Caco-2 (cell line): Measurements from ENCODE around the gene CABLES2. TPM values are rescaled to one million over a fixed set of nuclear protein-coding genes. Genes with fewer than 3 reads are reported as not detected.
A peak's percentile ranks its signal among the peaks of the same experiment; 100 is the strongest.

Source experiments
- BruUV-seq: library from RNA; stranded (reverse); fragments of 400-500 nt; replicated peaks from 2 replicates; lab custom pipeline; 2021; lab: Mats Ljungman, UMichigan
- CTCF ChIA-PET: fragments of 300-600 bp; sonication (Branson Sonifier 250); formaldehyde crosslinking; loops from one replicate; lab custom pipeline; 2022; ENCODE audit warnings: antibody characterized with exemption; lab: Charles Lee
- POLR2A ChIA-PET: fragments of 300-600 bp; sonication (Branson Sonifier 250); formaldehyde crosslinking; loops from one replicate; lab custom pipeline; 2022; ENCODE audit warnings: antibody characterized with exemption; lab: Charles Lee
- DNase-seq, 2 experiments: peaks; one replicate each; pipeline versions ENCODE4 v3.0.0 to v3.0.0-alpha.2; 2020 to 2022
- H3K27me3 ChIP-seq: replicated peaks from 2 replicates; pipeline ENCODE4 v1.6.0; 2011; ENCODE audit warnings: low read length; ENCODE audit not compliant: control insufficient read depth, insufficient read depth
- H3K36me3 ChIP-seq: 2 replicates; pipeline ENCODE4 v1.5.1; 2011; ENCODE audit warnings: low read length; ENCODE audit not compliant: control insufficient read depth, insufficient read depth
- H3K4me1 ChIP-seq: fragments of 250-450 bp; sonication (Bioruptor Pico); 2 replicates; pipeline ENCODE4 v1.5.1; 2020; ENCODE audit warnings: mild to moderate bottlenecking
- H3K4me3 ChIP-seq: 2 replicates; pipeline ENCODE4 v1.5.1; 2011; ENCODE audit warnings: low read depth, mild to moderate bottlenecking, control low read depth, low read length
- H3K9me3 ChIP-seq: fragments of 250-450 bp; sonication (Bioruptor Pico); 2 replicates; pipeline ENCODE4 v1.5.1; 2020; ENCODE audit warnings: mild to moderate bottlenecking, moderate library complexity
- H3K27ac Mint-ChIP-seq: one replicate; pipeline ENCODE4 v1.8.0; 2022; ENCODE audit warnings: mixed read lengths; ENCODE audit not compliant: unreplicated experiment
- H3K27me3 Mint-ChIP-seq: one replicate; pipeline ENCODE4 v1.8.0; 2022; ENCODE audit warnings: mixed read lengths; ENCODE audit not compliant: insufficient read depth, unreplicated experiment
- H3K36me3 Mint-ChIP-seq: one replicate; pipeline ENCODE4 v1.8.0; 2022; ENCODE audit warnings: mild to moderate bottlenecking, mixed read lengths; ENCODE audit not compliant: insufficient read depth, unreplicated experiment
- H3K4me1 Mint-ChIP-seq: one replicate; pipeline ENCODE4 v1.8.0; 2022; ENCODE audit warnings: low read depth, mixed read lengths; ENCODE audit not compliant: unreplicated experiment
- H3K4me3 Mint-ChIP-seq: one replicate; pipeline ENCODE4 v1.8.0; 2022; ENCODE audit warnings: mild to moderate bottlenecking, moderate library complexity, mixed read lengths; ENCODE audit not compliant: unreplicated experiment
- H3K9me3 Mint-ChIP-seq: one replicate; pipeline ENCODE4 v1.8.0; 2022; ENCODE audit warnings: mixed read lengths; ENCODE audit not compliant: unreplicated experiment
- intact Hi-C: fragments of 100-400 bp; cut with micrococcal nuclease; formaldehyde crosslinking; loops from one replicate; pipeline ENCODE4 v1.10.0; 2022; ENCODE audit not compliant: unreplicated experiment
- total RNA-seq: library from RNA; stranded (reverse); gene quantifications from 2 replicates; pipeline ENCODE4 v1.2.3, GENCODE V29; 2022
- TF ChIP-seq, protein P1 (sequence below), 2 experiments: fragments of 200-600 bp in 1 of 2; IDR thresholded peaks; 1 replicate in 1 of 2; 2 replicates in 1 of 2; pipeline versions ENCODE4 v1.5.1 to v1.8.0; 2011 to 2022; ENCODE audit warnings: antibody characterized with exemption in 1 of 2, control low read depth in 1 of 2, inconsistent platforms in 1 of 2, low read depth in 1 of 2, low read length in 1 of 2, mild to moderate bottlenecking in 1 of 2, moderate library complexity in 1 of 2; ENCODE audit not compliant: insufficient read depth in 1 of 2, severe bottlenecking in 1 of 2, unreplicated experiment in 1 of 2

The CABLES2 gene
- total RNA-seq, 1 experiment from 2014 or later, result 36.4 TPM

DNA sequence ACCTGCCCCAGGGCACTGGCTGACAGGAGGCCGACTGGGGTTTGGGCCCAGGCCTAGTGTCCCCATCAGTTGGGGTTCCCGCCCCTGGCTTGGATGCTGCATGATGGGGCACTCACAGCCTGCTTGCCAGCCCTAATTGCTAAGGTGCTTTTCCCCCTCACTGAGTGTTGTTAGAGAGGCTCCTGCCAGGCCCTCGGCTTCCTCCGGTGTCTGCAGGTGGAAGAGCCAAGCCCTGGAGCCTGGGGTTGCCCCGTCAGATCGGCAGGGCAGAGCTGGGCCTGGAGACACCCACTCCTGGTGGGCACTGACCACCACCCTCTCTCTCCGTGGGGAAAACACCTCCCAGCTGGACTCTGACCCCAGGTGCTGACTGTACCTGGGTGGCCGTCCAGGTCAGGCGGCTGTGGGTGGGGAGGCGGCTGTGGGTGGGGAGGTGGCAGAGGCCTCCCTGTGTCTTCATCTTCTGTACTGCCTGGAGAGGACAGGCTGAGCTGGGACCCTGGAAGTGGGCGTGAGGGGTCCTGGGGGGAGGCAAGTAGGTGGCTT lies 6.0 kb upstream of the CABLES2 start:
- ChIA-PET POLR2A (no interaction called here), CTCF (interaction anchor here (0.7 to 1.6 kb wide), 2 partner anchors 12 to 204 kb away, joined by 3 to 6 read pairs; no protein-coding TSS in a partner anchor)
- H3K27ac Mint-ChIP-seq, result peak overlapping the region; percentile 45
- no peak overlapping the region for H3K4me3 ChIP-seq
- no TSS peak for BruUV-seq
- no peaks in the 10 kb centered on the region for H3K27me3 ChIP-seq
- H3K27me3 Mint-ChIP-seq, result no peaks in the 10 kb centered on the region
- DNase-seq, result no peak
- no peaks in the 10 kb centered on the region for H3K9me3 ChIP-seq
- H3K36me3 ChIP-seq, result peaks cover 4% of the 10 kb centered on the region
- H3K4me1 ChIP-seq, result peaks cover 53% of the 10 kb centered on the region
- intact Hi-C loops, result no loop called here
- TF ChIP-seq, protein P1, sequence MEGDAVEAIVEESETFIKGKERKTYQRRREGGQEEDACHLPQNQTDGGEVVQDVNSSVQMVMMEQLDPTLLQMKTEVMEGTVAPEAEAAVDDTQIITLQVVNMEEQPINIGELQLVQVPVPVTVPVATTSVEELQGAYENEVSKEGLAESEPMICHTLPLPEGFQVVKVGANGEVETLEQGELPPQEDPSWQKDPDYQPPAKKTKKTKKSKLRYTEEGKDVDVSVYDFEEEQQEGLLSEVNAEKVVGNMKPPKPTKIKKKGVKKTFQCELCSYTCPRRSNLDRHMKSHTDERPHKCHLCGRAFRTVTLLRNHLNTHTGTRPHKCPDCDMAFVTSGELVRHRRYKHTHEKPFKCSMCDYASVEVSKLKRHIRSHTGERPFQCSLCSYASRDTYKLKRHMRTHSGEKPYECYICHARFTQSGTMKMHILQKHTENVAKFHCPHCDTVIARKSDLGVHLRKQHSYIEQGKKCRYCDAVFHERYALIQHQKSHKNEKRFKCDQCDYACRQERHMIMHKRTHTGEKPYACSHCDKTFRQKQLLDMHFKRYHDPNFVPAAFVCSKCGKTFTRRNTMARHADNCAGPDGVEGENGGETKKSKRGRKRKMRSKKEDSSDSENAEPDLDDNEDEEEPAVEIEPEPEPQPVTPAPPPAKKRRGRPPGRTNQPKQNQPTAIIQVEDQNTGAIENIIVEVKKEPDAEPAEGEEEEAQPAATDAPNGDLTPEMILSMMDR (IDR thresholded peaks at IDR 0.05; ENCODE audit: insufficient read depth in 1 of 2, low read depth in 1 of 2, low read length in 1 of 2, severe bottlenecking in 1 of 2, unreplicated experiment in 1 of 2), result no peak
- peaks cover 87% of the 10 kb centered on the region for H3K36me3 Mint-ChIP-seq
- H3K4me1 Mint-ChIP-seq, result peaks cover 28% of the 10 kb centered on the region
- H3K4me3 Mint-ChIP-seq, result no peak overlapping the region
- no peaks in the 10 kb centered on the region for H3K9me3 Mint-ChIP-seq

DNA sequence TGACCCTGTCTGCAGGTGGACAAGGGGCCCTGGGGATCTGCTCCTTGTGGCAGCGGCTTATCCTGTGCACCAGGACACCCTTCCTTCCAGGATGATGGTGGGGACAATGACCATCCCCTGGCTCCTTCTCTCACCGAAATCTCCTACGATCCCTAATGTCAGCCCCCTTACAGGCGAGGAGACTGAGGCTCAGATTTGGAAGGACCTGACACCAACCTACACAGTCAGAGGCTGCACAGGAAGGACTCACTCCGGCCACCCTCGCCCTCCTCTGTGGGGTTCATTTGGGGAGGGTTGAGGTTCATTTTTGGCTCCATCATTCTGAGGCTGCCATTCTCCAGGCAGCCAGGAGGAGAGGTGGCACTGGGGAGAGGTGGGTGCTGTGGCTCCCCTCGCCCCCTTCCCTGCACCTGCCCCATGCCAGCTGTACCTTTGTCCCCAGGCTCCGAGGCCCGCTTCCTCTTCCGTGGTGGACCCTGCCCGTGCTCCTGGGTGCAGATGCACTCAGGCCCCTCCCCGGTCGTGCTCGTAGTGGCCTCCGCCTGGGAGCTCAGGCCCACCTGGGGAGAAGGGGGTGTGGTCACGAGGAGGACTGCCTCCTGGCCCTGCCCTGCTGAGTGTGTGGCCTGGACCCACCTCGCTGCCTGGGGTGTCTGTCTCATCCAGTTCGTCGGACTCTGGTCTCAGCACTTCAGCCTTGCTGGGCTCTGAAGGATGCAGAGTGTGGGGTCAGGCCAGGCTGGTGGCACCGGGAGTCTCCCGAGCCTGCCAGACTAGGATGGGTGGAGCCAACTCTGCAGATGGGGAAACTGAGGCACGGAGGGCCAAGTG lies 5.3 kb upstream of the CABLES2 start:
- intact Hi-C loops, result no loop called here
- no peaks in the 10 kb centered on the region for H3K9me3 Mint-ChIP-seq
- peaks cover 28% of the 10 kb centered on the region for H3K4me1 Mint-ChIP-seq
- no peaks in the 10 kb centered on the region for H3K27me3 Mint-ChIP-seq
- peak overlapping the region; percentile 45 for H3K27ac Mint-ChIP-seq
- POLR2A ChIA-PET, result no interaction called here
- Histone ChIP-seq H3K36me3 (peaks cover 4% of the 10 kb centered on the region), H3K27me3 (no peaks in the 10 kb centered on the region), H3K4me3 (no peak overlapping the region), H3K9me3 (no peaks in the 10 kb centered on the region), H3K4me1 (peaks cover 60% of the 10 kb centered on the region)
- peaks cover 88% of the 10 kb centered on the region for H3K36me3 Mint-ChIP-seq
- no TSS peak for BruUV-seq
- no peak overlapping the region for H3K4me3 Mint-ChIP-seq
- CTCF ChIA-PET, result interaction anchor here (0.7 to 1.6 kb wide), 2 partner anchors 12 to 204 kb away, joined by 3 to 6 read pairs; no protein-coding TSS in a partner anchor
- no peak for DNase-seq
- TF ChIP-seq, protein P1 (IDR thresholded peaks at IDR 0.05; ENCODE audit: insufficient read depth in 1 of 2, low read depth in 1 of 2, low read length in 1 of 2, severe bottlenecking in 1 of 2, unreplicated experiment in 1 of 2), result no peak

DNA sequence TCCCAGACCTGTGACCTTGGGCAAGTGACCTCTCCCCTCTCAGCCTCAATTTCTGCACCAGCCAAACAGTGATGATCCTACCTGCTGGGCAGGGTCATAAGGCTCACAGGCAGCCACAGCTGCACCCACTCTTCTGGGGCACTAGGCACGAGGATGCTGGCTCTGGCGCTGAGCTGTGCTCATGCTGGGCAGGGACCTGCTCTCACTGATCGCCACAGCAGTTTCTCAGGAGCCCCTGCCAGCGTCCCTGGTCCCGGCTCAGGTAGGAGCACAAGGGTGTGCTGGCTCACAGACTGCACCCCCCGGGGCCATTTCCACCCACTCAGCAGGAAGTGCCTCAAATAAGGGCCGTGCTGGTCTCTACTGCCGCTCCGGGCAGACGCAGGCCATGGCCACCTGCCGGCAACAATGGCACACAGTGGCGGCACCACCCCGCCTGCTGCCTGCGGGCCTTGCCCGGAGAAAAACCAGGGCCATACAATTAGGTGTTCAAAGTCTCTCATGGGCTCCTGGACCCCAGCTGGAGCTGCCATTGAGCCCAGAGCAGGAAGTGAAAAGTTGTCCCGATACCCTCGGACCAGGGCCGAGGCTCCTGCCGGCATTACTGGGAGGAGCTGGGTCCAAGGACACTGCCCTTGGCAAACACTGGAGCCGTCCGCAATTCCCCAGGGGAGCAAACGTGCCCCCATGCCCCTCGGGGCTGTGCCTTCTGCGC lies 4.6 kb upstream of the CABLES2 start:
- Histone ChIP-seq H3K27me3 (no peaks in the 10 kb centered on the region), H3K4me3 (no peak overlapping the region), H3K36me3 (peaks cover 4% of the 10 kb centered on the region), H3K4me1 (peaks cover 62% of the 10 kb centered on the region), H3K9me3 (no peaks in the 10 kb centered on the region)
- Mint-ChIP-seq H3K4me3 (no peak overlapping the region), H3K27me3 (no peaks in the 10 kb centered on the region), H3K4me1 (peaks cover 28% of the 10 kb centered on the region), H3K36me3 (peaks cover 86% of the 10 kb centered on the region), H3K27ac (peak overlapping the region; percentile 15), H3K9me3 (no peaks in the 10 kb centered on the region)
- POLR2A ChIA-PET, result interaction anchor here (0.5 kb wide), 1 partner anchor 13 kb away, joined by 3 read pairs; no protein-coding TSS in a partner anchor
- TF ChIP-seq, protein P1 (IDR thresholded peaks at IDR 0.05; ENCODE audit: insufficient read depth in 1 of 2, low read depth in 1 of 2, low read length in 1 of 2, severe bottlenecking in 1 of 2, unreplicated experiment in 1 of 2), result no peak
- CTCF ChIA-PET, result interaction anchor here (0.7 kb wide), 1 partner anchor 19 kb away, joined by 3 read pairs; no protein-coding TSS in a partner anchor
- intact Hi-C loops, result no loop called here
- BruUV-seq, result no TSS peak
- peak in 1 of 2 experiments; percentile 30 for DNase-seq
